D721Med (cell line): ENCODE results near the gene ADCY1.

Experiments used
- DNase-seq: peaks from one replicate; pipeline ENCODE4 v3.0.0; 2011; ENCODE audit warnings: low spot score; ENCODE audit not compliant: insufficient read length
- FAIRE-seq: peaks from 2 replicates; lab custom pipeline; 2011; peaks lifted over from hg19 to GRCh38; lab: Jason Lieb, UNC
- TF ChIP-seq, protein P1 (sequence below): IDR thresholded peaks from 2 replicates; pipeline ENCODE4 v1.5.1; 2012; ENCODE audit warnings: mild to moderate bottlenecking, control low read depth; ENCODE audit not compliant: insufficient read depth; ENCODE audit errors: missing control alignments

Gene ADCY1

DNA sequence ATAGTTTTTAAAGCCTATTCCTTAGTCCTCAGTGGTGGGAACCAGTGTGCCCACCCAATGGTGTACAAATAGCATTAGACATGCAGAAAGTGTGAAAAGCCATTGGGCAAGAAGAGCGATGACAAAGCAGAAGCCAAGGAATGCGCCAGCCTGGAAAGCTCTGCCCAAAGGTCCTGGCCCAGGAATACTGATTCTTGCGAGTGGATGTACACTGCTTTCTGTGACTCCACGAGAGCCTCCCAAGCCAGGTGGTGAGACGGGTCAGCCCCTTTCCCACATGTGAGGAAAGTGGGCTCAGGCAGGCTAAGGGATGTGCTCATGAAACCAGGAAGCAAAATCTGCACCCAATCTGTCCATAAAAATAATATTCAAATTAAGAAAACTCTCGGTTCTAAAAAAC lies 106.6 kb downstream of the ADCY1 start:
- no peak for DNase-seq
- FAIRE-seq = no peak
- TF ChIP-seq, protein P1, sequence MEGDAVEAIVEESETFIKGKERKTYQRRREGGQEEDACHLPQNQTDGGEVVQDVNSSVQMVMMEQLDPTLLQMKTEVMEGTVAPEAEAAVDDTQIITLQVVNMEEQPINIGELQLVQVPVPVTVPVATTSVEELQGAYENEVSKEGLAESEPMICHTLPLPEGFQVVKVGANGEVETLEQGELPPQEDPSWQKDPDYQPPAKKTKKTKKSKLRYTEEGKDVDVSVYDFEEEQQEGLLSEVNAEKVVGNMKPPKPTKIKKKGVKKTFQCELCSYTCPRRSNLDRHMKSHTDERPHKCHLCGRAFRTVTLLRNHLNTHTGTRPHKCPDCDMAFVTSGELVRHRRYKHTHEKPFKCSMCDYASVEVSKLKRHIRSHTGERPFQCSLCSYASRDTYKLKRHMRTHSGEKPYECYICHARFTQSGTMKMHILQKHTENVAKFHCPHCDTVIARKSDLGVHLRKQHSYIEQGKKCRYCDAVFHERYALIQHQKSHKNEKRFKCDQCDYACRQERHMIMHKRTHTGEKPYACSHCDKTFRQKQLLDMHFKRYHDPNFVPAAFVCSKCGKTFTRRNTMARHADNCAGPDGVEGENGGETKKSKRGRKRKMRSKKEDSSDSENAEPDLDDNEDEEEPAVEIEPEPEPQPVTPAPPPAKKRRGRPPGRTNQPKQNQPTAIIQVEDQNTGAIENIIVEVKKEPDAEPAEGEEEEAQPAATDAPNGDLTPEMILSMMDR = no peak

DNA sequence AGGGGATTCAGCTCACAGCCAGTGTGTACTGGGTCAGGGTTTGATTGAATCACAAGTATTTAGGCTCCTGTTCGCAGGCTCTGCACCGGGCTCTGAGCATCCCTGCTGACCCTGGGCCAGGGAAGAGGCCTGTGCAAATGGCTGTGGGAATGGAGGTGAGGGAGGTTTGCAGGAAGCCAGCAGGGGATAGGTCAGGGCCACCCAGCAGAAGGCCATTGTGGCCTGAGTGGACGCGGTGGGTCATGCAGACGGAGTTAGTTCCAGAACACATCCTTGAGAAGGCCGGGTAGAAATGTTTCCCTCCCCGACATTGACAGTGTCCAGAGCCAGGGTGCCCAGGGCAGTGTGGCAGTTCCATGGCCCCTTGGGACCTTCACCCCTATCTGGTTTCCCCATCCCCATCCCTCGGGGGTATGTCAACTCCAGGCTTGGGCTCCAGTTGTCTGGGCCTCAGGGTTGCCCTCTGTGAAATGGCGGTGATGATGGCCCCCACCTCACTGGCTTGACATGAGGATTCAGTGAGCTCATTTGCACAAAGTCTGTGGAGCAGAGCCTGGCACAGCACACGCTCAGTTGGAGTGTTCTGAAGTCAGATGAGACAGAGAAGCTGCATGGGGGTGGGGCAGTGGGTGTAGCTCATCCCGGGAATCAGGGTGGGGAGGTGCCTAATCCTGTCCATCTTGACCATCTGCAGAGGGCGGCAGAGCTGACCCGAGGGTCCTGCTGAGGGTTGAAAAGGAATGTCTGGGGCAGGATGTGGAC lies 107.6 kb downstream of the ADCY1 start:
- DNase-seq (no peak), FAIRE-seq (no peak)
- TF ChIP-seq, protein P1 = no peak

DNA sequence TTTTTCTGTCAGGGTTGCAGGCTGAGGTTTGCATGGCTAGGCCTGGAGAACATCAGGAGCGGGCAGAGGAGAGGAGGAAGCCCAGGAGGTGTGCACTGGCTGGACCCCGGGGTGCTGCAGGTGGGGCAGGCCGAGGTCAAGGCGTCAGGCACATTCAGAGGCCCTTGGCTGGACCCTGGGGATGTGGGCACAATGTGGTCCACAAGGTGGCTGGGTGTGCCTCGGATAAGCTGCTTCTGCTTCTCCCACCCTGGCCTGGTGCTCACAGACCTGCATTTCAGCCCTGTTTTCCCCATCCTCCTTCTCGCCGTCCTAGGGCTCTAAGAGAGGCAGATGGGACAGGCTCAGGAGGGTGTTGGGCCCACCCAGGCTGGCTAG lies 108.2 kb downstream of the ADCY1 start:
- no peak for DNase-seq
- no peak for FAIRE-seq
- TF ChIP-seq, protein P1 = no peak

DNA sequence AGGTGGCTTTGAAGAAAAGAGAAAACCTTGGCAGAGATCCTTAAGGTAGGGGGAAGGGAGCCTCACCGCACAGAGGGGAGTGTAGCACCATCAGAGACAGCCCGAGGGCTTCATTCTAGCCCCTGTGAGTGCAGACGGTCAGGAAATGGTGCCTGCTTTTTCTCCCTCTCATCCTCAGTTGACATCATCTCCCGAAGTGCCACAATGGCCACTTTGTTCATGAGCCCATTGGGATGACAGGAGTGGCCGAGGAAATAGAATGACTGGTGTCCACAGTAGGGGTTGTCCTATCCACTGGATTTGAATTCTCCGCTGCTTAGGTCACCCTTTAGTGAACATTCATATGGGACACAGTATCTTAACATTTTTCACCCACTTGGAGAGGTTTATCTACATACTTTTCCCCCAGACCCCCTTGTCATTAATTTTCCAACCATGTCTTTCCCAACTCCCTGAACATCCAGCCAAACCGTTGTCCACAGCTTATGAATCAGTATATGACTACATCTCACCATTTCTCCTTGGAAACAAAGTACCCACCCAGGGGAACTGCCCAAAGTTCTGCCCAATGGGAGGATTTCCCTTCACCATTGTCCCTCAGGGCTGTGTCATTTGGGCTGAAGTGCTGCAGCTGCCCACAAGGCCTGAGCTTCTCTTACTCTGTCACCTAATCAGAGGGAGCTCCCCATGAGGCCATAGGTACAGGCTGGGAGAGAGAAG lies 108.8 kb downstream of the ADCY1 start:
- TF ChIP-seq, protein P1 = no peak
- DNase-seq (no peak), FAIRE-seq (no peak)

DNA sequence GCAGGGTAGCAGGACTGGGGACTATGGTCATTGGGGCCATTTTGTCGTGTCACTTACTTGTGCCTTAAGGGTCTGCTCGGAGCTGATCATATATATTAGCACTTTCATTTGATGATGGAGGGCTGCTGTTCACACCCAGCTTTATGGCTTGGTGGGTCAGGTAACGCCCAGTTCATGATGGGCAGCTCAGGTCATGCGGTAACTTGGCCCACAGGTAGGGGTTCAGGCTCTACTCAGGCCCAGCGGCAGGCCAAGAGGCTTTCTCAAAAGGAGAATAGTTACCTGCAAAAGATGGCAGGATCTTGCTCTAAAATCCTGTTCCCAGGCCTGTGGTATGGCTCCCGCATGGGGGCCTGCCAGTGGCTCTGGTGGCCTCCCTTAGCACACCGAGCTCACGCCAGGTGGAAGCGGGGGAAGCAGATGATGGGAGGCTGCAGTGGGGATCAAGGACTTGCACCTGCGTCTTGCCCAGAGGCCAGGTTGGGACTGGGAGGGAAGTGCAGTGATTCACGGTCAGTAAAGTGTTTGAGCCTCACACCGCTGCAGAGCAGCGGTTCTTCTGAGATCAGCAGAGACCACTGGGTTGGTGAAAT lies 109.5 kb downstream of the ADCY1 start:
- TF ChIP-seq, protein P1 = no peak
- FAIRE-seq (no peak), DNase-seq (no peak)

DNA sequence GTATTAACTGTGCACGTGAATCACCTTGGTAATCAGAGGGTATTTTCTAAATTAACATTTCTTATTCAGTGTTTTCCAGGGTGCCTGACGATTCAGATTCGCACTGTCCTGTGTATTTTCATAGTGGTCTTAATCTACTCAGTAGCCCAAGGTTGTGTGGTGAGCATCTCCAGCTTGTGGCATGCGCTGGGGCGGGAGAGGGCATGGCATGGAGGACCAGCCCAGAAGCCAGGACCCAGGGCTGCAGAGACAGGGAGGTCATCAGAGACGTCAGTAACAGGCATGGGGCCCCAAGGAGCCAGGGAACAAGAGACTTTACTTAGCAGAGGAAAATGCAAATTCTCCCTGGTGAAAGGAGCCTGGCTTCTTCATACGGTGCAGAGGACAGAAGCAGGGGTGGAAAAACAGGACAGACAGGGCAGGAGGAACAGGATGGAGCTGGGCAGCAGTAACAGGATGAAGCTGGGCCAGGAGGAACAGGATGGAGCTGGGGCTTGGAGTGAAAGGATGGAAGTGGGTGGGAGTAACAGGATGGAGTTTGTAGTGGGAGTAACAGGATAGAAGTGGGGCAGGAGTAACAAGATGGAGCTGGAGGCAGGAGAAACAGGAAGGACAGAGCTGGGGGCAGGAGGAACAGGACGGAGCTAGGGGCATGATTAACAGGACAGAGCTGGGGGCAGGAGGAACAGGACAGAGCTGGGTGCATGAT lies 110.9 kb downstream of the ADCY1 start:
- no peak for DNase-seq

More for the DNA sequence above, 110.9 kb downstream of the ADCY1 start:
- TF ChIP-seq, protein P1 = no peak
- no peak for FAIRE-seq
